IMR-90 (cell line): Measurements from ENCODE around the gene KCNK5. TPM values are rescaled to one million over a fixed set of nuclear protein-coding genes. Genes with fewer than 3 reads are reported as not detected.

Experiments
- ATAC-seq: fragments of 200-7000 bp; cut with Tn5 transposase; 2 replicates; pipeline ENCODE4 v1.9.1; 2020; ENCODE audit warnings: low read depth, mild to moderate bottlenecking, moderate library complexity
- BruUV-seq: library from RNA; stranded (reverse); fragments of 400-500 nt; replicated peaks from 2 replicates; lab custom pipeline; 2021; lab: Mats Ljungman, UMichigan
- CTCF ChIA-PET: fragments of 300-600 bp; formaldehyde crosslinking; extraction: SDS; loops from one replicate; lab custom pipeline; 2021; ENCODE audit warnings: antibody characterized with exemption; lab: Yijun Ruan, JAX
- POLR2A ChIA-PET: fragments of 300-600 bp; sonication (Branson Sonifier 250); formaldehyde crosslinking; loops from one replicate; lab custom pipeline; 2022; ENCODE audit warnings: antibody characterized with exemption; ENCODE audit not compliant: unreplicated experiment; lab: Charles Lee
- DNase-seq: peaks from one replicate; pipeline ENCODE4 v3.0.0; 2013
- H2AFZ ChIP-seq: replicated peaks from 2 replicates; pipeline ENCODE3; 2013; ENCODE audit warnings: low read length, mild to moderate bottlenecking; ENCODE audit not compliant: poor library complexity
- H2AK5ac ChIP-seq: 2 replicates; pipeline ENCODE4 v1.6.1; 2013; ENCODE audit warnings: low read depth, low read length, inconsistent platforms
- H2AK9ac ChIP-seq: replicated peaks from 2 replicates; pipeline ENCODE3; 2013; ENCODE audit warnings: mild to moderate bottlenecking, low read depth, low read length, moderate library complexity; ENCODE audit not compliant: poor library complexity
- H2BK120ac ChIP-seq: 2 replicates; pipeline ENCODE4 v1.6.1; 2013; ENCODE audit warnings: low read depth, low read length, inconsistent platforms
- H2BK15ac ChIP-seq: 3 replicates; pipeline ENCODE4 v1.6.1; 2013; ENCODE audit warnings: low read depth, low read length, inconsistent platforms
- H2BK20ac ChIP-seq: 2 replicates; pipeline ENCODE4 v1.6.1; 2013; ENCODE audit warnings: low read depth, mild to moderate bottlenecking, inconsistent platforms, low read length, moderate library complexity
- H2BK5ac ChIP-seq: 2 replicates; pipeline ENCODE4 v1.6.1; 2013; ENCODE audit warnings: mild to moderate bottlenecking, low read depth, low read length, inconsistent platforms; ENCODE audit not compliant: poor library complexity, severe bottlenecking
- H3K14ac ChIP-seq: replicated peaks from 2 replicates; pipeline ENCODE4 v1.6.1; 2013; ENCODE audit warnings: low read depth, low read length, inconsistent platforms
- H3K18ac ChIP-seq: 2 replicates; pipeline ENCODE4 v1.6.1; 2013; ENCODE audit warnings: low read depth, low read length, control low read depth
- H3K23ac ChIP-seq: 2 replicates; pipeline ENCODE4 v1.6.1; 2013; ENCODE audit warnings: low read depth, low read length, inconsistent platforms
- H3K27ac ChIP-seq: 2 replicates; pipeline ENCODE4 v1.5.1; 2013; ENCODE audit warnings: mild to moderate bottlenecking, control low read depth, low read length; ENCODE audit not compliant: insufficient read depth
- H3K27me3 ChIP-seq: 2 replicates; pipeline ENCODE4 v1.6.1; 2013; ENCODE audit warnings: low read length; ENCODE audit not compliant: control insufficient read depth, insufficient read depth
- H3K36me3 ChIP-seq: 2 replicates; pipeline ENCODE4 v1.6.1; 2013; ENCODE audit warnings: low read length, mixed read lengths; ENCODE audit not compliant: control insufficient read depth, insufficient read depth
- H3K4ac ChIP-seq: 2 replicates; pipeline ENCODE4 v1.6.1; 2013; ENCODE audit warnings: low read depth, low read length, inconsistent platforms
- H3K4me1 ChIP-seq: 2 replicates; pipeline ENCODE4 v1.6.1; 2013; ENCODE audit warnings: low read length, mixed read lengths; ENCODE audit not compliant: control insufficient read depth, insufficient read depth
- H3K4me2 ChIP-seq: 2 replicates; pipeline ENCODE4 v1.6.1; 2013; ENCODE audit warnings: low read depth, mild to moderate bottlenecking, control low read depth, low read length, moderate library complexity
- H3K4me3 ChIP-seq: 2 replicates; pipeline ENCODE4 v1.5.1; 2013; ENCODE audit warnings: low read depth, mild to moderate bottlenecking, control low read depth, low read length, moderate library complexity; ENCODE audit not compliant: insufficient read depth
- H3K56ac ChIP-seq: 2 replicates; pipeline ENCODE4 v1.6.1; 2013; ENCODE audit warnings: low read length, inconsistent platforms; ENCODE audit not compliant: insufficient read depth; ENCODE audit errors: extremely low read depth
- H3K79me1 ChIP-seq, 2 experiments: 2 replicates each; pipeline ENCODE4 v1.6.1; 2013; ENCODE audit warnings: low read length in 2 of 2, inconsistent platforms in 1 of 2, low read depth in 1 of 2
- H3K9ac ChIP-seq: 2 replicates; pipeline ENCODE4 v1.6.1; 2013; ENCODE audit warnings: low read depth, low read length, control low read depth
- H3K9me1 ChIP-seq: 2 replicates; pipeline ENCODE4 v1.6.1; 2013; ENCODE audit warnings: low read length, inconsistent platforms; ENCODE audit not compliant: insufficient read depth
- H3K9me3 ChIP-seq: 2 replicates; pipeline ENCODE4 v1.6.1; 2013; ENCODE audit warnings: low read length; ENCODE audit not compliant: control insufficient read depth, insufficient read depth
- H4K20me1 ChIP-seq: 2 replicates; pipeline ENCODE4 v1.6.1; 2013; ENCODE audit warnings: low read length, inconsistent platforms; ENCODE audit not compliant: insufficient read depth
- H4K5ac ChIP-seq: 2 replicates; pipeline ENCODE4 v1.6.1; 2013; ENCODE audit warnings: mild to moderate bottlenecking, low read depth, low read length, control low read depth
- H4K8ac ChIP-seq, 2 experiments: 2 replicates each; pipeline ENCODE4 v1.6.1; 2013; ENCODE audit warnings: low read depth in 2 of 2, low read length in 2 of 2, control low read depth in 1 of 2, inconsistent platforms in 1 of 2
- H4K91ac ChIP-seq: 2 replicates; pipeline ENCODE4 v1.6.1; 2013; ENCODE audit warnings: low read depth, low read length, inconsistent platforms; ENCODE audit not compliant: insufficient read depth
- BHLHE40 ChIP-seq: fragments of 150-350 bp; IDR thresholded peaks from 2 replicates; pipeline ENCODE4 v1.6.1; 2016; ENCODE audit warnings: mild to moderate bottlenecking, low read depth, low read length
- MAFK ChIP-seq: IDR thresholded peaks from 2 replicates; pipeline ENCODE4 v1.6.1; 2012; ENCODE audit warnings: low read depth, low read length, improper control_type of control experiment
- MXI1 ChIP-seq: IDR thresholded peaks from 2 replicates; pipeline ENCODE4 v1.6.1; 2012; ENCODE audit warnings: low read depth, mild to moderate bottlenecking, low read length, moderate library complexity, borderline replicate concordance
- RAD21 ChIP-seq: IDR thresholded peaks from 2 replicates; pipeline ENCODE4 v1.6.1; 2012; ENCODE audit warnings: low read length, improper control_type of control experiment
- WGBS, 2 experiments: methylation state at CpG; one replicate each; pipeline versions ENCODE4 v1.1.5 to v1.1.7; 2013; ENCODE audit warnings: missing lambda C conversion rate in 2 of 2; ENCODE audit not compliant: insufficient read length in 1 of 2; ENCODE audit errors: extremely low coverage in 2 of 2; 5-methylcytosine and 5-hydroxymethylcytosine counted together
- dilution Hi-C: fragments of 300-500 bp; cut with HindIII; formaldehyde crosslinking; loops from one replicate; pipeline ENCODE4 v1.14.3; 2018; ENCODE audit warnings: low sequenced_read_pairs; ENCODE audit not compliant: unreplicated experiment
- in situ Hi-C: fragments of 300-500 bp; cut with MboI; formaldehyde crosslinking; loops from 3 replicates; pipeline ENCODE4 v1.14.3; 2019; ENCODE audit warnings: low sequenced_read_pairs, inconsistent platforms, mixed read lengths
- intact Hi-C: fragments of 100-400 bp; cut with micrococcal nuclease; formaldehyde crosslinking; loops from 2 replicates; pipeline ENCODE4 v1.10.0; 2022
- polyA plus RNA-seq, 3 experiments: library from polyadenylated mRNA; depleted of rRNA; stranded (reverse); fragments of >200 nt; gene quantifications; 2 replicates each; pipeline ENCODE4 v1.2.3, GENCODE V29; 2012; ENCODE audit warnings: low replicate concordance in 1 of 3
- total RNA-seq: library from RNA; depleted of rRNA; stranded (reverse); fragments of >200 nt; gene quantifications from 2 replicates; pipeline ENCODE4 v1.2.3, GENCODE V29; 2012
- TF ChIP-seq, protein P1 (sequence below): conservative IDR thresholded peaks from 2 replicates; pipeline ENCODE4 v1.5.1; 2012; ENCODE audit warnings: mild to moderate bottlenecking, low read depth, low read length, improper control_type of control experiment

KCNK5 gene
- total and polyA plus RNA-seq, 2 of the 4 experiments (the other 2 are of a cell fraction), result not detected

DNA sequence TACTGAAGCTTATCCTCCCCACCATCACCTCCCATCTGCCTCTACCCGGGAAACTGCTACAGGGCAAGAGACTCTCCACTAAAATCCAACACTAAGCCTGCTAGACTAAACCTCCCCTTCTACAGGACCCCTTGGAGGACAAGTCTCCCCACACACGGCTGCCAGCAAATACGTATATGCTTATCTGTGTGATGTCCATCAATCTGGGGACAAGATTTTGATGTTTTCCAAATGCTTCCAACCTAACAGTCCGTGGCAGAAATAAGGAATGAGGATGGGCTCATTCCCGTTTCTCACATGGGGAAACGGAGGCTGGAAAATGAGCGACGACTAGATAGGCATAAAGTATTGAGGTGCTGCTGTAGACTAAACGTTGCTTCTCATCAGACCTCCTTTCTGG is 1.8 kb downstream of the KCNK5 start:
- Histone ChIP-seq H2BK120ac (no peak overlapping the region), H3K27me3 (peaks cover 26% of the 10 kb centered on the region), H4K20me1 (no peaks in the 10 kb centered on the region), H2AK9ac (no peak overlapping the region), H3K18ac (no peak overlapping the region), H3K4me2 (no peak overlapping the region), H3K23ac (no peak overlapping the region), H4K8ac (no peak overlapping the region), H4K5ac (no peak overlapping the region), H3K9me3 (no peaks in the 10 kb centered on the region), H2BK5ac (no peak overlapping the region), H2AK5ac (no peak overlapping the region), H3K27ac (no peak overlapping the region), H3K9me1 (no peaks in the 10 kb centered on the region), H3K4ac (no peak overlapping the region), H3K14ac (no peak overlapping the region), H2BK15ac (no peak overlapping the region), H4K91ac (no peak overlapping the region), H3K9ac (no peak overlapping the region), H2AFZ (no peak overlapping the region), H3K4me3 (no peak overlapping the region), H3K79me1 (no peaks in the 10 kb centered on the region), H3K4me1 (no peaks in the 10 kb centered on the region), H3K56ac (no peak overlapping the region), H3K36me3 (no peaks in the 10 kb centered on the region), H2BK20ac (no peak overlapping the region)
- no CpG with 5 or more reads among the region's 9 CpGs for WGBS, 2 experiments
- dilution Hi-C loops (no loop called here), intact Hi-C loops (no loop called here), in situ Hi-C loops (no loop called here)
- ATAC-seq, result no peak
- no peak for DNase-seq
- TF ChIP-seq, protein P1, sequence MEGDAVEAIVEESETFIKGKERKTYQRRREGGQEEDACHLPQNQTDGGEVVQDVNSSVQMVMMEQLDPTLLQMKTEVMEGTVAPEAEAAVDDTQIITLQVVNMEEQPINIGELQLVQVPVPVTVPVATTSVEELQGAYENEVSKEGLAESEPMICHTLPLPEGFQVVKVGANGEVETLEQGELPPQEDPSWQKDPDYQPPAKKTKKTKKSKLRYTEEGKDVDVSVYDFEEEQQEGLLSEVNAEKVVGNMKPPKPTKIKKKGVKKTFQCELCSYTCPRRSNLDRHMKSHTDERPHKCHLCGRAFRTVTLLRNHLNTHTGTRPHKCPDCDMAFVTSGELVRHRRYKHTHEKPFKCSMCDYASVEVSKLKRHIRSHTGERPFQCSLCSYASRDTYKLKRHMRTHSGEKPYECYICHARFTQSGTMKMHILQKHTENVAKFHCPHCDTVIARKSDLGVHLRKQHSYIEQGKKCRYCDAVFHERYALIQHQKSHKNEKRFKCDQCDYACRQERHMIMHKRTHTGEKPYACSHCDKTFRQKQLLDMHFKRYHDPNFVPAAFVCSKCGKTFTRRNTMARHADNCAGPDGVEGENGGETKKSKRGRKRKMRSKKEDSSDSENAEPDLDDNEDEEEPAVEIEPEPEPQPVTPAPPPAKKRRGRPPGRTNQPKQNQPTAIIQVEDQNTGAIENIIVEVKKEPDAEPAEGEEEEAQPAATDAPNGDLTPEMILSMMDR, result no peak
- TF ChIP-seq MAFK (no peak), RAD21 (no peak), BHLHE40 (no peak), MXI1 (no peak)
- POLR2A ChIA-PET, result no interaction called here
- no TSS peak for BruUV-seq
- CTCF ChIA-PET, result no interaction called here
